GM12878 (cell line): ENCODE data around the gene CZIB. TPM values are rescaled to one million over a fixed set of nuclear protein-coding genes. Genes with fewer than 3 reads are reported as not detected.

Experiments
- ATF7 ChIP-seq: fragments of 450-650 bp; IDR thresholded peaks from 2 replicates; pipeline ENCODE4 v1.6.1; 2016; ENCODE audit warnings: low read depth, mild to moderate bottlenecking
- CHD2 ChIP-seq: IDR thresholded peaks from 2 replicates; pipeline ENCODE4 v1.6.1; 2011; ENCODE audit warnings: low read depth, low read length, improper control_type of control experiment, borderline replicate concordance
- MEF2B ChIP-seq: fragments of 450-650 bp; IDR thresholded peaks from 2 replicates; pipeline ENCODE4 v1.6.1; 2018; ENCODE audit warnings: mild to moderate bottlenecking, moderate library complexity; ENCODE audit not compliant: partially characterized antibody, poor library complexity, severe bottlenecking
- polyA plus RNA-seq, 11 experiments: library from polyadenylated mRNA; depleted of rRNA in 4 of 11; unstranded in 6 of 11; stranded (reverse) in 5 of 11; fragments of >200 nt; fragmentation: Nextera tagmentation in 4 of 11; fragmentation: Illumina TruSeq in 1 of 11; extraction: Ambion mirVana in 4 of 11; extraction: Trizol in 1 of 11; gene quantifications; 1 replicate in 1 of 11; 2 replicates in 10 of 11; pipeline versions ENCODE4 v1.2.1 to v1.2.3, GENCODE V29; 2011 to 2016; ENCODE audit warnings: inconsistent platforms in 2 of 11, missing spikeins in 2 of 11, low read depth in 1 of 11
- total RNA-seq, 4 experiments: library from RNA; depleted of rRNA in 3 of 4; stranded (reverse); fragments of >200 nt in 3 of 4; fragmentation: Illumina TruSeq in 1 of 4; extraction: Trizol in 1 of 4; gene quantifications; 2 replicates each; pipeline versions ENCODE4 v1.2.1 to v1.2.3, GENCODE V29; 2013 to 2021
- TF ChIP-seq, protein P1 (sequence below): fragments of 450-650 bp; conservative IDR thresholded peaks from 2 replicates; pipeline ENCODE4 v1.6.1; 2017; ENCODE audit warnings: mild to moderate bottlenecking, moderate library complexity
- TF ChIP-seq, protein P2 (sequence below): fragments of 450-650 bp; IDR thresholded peaks from 2 replicates; pipeline ENCODE4 v1.6.1; 2018; ENCODE audit warnings: borderline replicate concordance, mild to moderate bottlenecking; ENCODE audit not compliant: partially characterized antibody

Gene CZIB
- total and polyA plus RNA-seq, 10 of the 15 experiments (the other 5 are each of a cell fraction or from before 2014, with no cell fraction given) = 36.1 to 68.3 (median 50.4) TPM

DNA sequence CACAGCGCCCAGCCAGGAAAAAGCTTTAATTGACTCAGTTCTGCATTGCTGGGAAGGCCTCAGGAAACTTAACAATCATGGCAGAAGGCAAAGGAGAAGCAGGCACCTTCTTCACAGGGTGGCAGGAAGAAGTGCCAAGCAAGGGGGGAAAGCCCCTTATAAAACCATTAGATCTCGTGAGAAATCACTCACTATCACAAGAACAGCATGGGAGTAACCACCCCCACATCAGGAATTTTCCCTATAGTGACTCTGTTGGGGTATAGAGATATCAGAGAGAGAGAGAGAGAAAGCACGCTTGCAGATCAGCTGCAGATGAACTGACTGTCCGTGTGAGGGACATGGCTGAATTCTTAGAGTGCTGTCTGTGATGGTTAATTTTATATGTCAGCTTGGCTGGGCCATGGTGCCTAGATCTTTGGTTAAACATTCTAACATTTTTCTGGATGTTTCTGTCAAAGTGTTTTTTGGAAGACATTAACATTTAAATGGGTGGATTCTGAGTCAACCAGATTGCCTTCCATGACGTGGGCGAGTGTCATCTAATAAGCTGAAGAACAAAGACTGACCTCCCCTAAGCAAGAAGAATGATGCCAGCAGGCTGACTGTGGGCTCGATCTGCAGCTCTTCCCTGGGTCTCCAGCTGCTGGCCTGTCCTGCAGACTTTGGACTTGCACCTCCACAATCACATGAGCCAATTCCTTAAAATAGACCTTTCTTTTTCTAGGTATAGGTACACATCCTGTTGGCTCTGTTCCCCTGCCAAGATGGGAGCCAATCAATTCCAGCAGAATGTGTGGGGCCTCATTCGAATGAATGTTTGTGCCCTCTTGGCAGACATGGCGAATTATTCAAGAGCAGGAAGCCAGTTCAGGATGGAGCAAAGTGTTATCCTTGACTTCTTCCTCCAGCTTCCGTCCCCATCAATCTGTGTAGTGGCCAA is 45.2 kb downstream of the CZIB start (continued):
- TF ChIP-seq, protein P1, sequence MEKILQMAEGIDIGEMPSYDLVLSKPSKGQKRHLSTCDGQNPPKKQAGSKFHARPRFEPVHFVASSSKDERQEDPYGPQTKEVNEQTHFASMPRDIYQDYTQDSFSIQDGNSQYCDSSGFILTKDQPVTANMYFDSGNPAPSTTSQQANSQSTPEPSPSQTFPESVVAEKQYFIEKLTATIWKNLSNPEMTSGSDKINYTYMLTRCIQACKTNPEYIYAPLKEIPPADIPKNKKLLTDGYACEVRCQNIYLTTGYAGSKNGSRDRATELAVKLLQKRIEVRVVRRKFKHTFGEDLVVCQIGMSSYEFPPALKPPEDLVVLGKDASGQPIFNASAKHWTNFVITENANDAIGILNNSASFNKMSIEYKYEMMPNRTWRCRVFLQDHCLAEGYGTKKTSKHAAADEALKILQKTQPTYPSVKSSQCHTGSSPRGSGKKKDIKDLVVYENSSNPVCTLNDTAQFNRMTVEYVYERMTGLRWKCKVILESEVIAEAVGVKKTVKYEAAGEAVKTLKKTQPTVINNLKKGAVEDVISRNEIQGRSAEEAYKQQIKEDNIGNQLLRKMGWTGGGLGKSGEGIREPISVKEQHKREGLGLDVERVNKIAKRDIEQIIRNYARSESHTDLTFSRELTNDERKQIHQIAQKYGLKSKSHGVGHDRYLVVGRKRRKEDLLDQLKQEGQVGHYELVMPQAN = no peak
- TF ChIP-seq MEF2B (no peak), CHD2 (no peak), ATF7 (no peak)
- TF ChIP-seq, protein P2, sequence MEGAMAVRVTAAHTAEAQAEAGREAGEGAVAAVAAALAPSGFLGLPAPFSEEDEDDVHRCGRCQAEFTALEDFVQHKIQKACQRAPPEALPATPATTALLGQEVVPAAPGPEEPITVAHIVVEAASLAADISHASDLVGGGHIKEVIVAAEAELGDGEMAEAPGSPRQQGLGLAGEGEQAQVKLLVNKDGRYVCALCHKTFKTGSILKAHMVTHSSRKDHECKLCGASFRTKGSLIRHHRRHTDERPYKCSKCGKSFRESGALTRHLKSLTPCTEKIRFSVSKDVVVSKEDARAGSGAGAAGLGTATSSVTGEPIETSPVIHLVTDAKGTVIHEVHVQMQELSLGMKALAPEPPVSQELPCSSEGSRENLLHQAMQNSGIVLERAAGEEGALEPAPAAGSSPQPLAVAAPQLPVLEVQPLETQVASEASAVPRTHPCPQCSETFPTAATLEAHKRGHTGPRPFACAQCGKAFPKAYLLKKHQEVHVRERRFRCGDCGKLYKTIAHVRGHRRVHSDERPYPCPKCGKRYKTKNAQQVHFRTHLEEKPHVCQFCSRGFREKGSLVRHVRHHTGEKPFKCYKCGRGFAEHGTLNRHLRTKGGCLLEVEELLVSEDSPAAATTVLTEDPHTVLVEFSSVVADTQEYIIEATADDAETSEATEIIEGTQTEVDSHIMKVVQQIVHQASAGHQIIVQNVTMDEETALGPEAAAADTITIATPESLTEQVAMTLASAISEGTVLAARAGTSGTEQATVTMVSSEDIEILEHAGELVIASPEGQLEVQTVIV = no peak
